Bronchial epithelial cell (primary cell): ENCODE results near the gene TMEM255B. TPM values are rescaled to one million over a fixed set of nuclear protein-coding genes. Genes with fewer than 3 reads are reported as not detected.
A peak's percentile ranks its signal among the peaks of the same experiment; 100 is the strongest.

Experiments used
- DNase-seq: peaks from one replicate; pipeline ENCODE4 v3.0.0-alpha.2; 2010; ENCODE audit warnings: low read depth
- FAIRE-seq: peaks from 2 replicates; lab custom pipeline; 2011; peaks lifted over from hg19 to GRCh38; lab: Jason Lieb, UNC
- H3K27me3 ChIP-seq: 2 replicates; pipeline ENCODE4 v1.5.1; 2011; ENCODE audit warnings: low read length; ENCODE audit not compliant: control insufficient read depth, insufficient read depth
- H3K36me3 ChIP-seq: 2 replicates; pipeline ENCODE4 v1.5.1; 2011; ENCODE audit warnings: low read length; ENCODE audit not compliant: control insufficient read depth, insufficient read depth
- H3K4me3 ChIP-seq: 2 replicates; pipeline ENCODE4 v1.5.1; 2011; ENCODE audit warnings: mild to moderate bottlenecking, low read depth, low read length, control low read depth
- total RNA-seq: library from RNA; depleted of rRNA; stranded (reverse); fragments of >200 nt; gene quantifications from 2 replicates; pipeline ENCODE4 v1.2.1, GENCODE V29; 2014
- TF ChIP-seq, protein P1 (sequence below): IDR thresholded peaks from 2 replicates; pipeline ENCODE4 v1.5.1; 2011; ENCODE audit warnings: mild to moderate bottlenecking, moderate library complexity, low read length, control low read depth, inconsistent platforms; ENCODE audit not compliant: insufficient read depth, severe bottlenecking

The TMEM255B gene
- total RNA-seq, 1 donor from 2014 or later: 5.3 TPM

DNA sequence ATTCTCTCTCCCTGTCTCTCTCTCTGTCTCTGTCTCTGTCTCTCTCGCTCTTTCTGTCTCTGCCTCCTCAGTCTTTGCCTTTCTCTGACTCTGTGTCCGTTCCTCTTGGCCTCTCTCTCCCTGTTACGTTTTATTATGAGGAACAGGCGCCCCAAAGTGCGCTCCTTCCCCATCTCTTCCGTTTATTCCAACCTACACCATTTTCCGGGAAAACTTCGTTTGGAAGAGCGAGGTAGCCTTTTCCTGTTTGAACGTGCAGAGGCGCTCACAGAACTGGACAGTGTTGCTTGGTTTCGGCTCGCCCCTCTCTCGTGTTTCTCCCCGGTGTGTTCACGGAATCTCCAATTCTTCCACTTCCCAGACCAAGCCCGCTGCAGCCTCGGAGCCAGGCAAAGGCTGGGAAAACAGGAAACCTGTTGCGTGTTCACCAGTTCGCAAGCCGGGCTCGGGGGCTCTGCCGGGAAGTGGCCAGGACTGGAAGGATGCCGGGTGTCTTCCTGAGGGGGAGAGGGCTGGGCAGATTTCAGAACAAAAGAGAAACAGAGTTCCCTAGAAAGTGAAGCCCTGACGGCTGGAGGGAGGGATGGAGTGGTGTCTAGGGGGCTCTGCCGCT lies 605 bp downstream of the TMEM255B start:
- no peaks in the 10 kb centered on the region for H3K27me3 ChIP-seq
- no peaks in the 10 kb centered on the region for H3K36me3 ChIP-seq
- H3K4me3 ChIP-seq: peak overlapping the region; percentile 52
- FAIRE-seq: no peak
- TF ChIP-seq, protein P1, sequence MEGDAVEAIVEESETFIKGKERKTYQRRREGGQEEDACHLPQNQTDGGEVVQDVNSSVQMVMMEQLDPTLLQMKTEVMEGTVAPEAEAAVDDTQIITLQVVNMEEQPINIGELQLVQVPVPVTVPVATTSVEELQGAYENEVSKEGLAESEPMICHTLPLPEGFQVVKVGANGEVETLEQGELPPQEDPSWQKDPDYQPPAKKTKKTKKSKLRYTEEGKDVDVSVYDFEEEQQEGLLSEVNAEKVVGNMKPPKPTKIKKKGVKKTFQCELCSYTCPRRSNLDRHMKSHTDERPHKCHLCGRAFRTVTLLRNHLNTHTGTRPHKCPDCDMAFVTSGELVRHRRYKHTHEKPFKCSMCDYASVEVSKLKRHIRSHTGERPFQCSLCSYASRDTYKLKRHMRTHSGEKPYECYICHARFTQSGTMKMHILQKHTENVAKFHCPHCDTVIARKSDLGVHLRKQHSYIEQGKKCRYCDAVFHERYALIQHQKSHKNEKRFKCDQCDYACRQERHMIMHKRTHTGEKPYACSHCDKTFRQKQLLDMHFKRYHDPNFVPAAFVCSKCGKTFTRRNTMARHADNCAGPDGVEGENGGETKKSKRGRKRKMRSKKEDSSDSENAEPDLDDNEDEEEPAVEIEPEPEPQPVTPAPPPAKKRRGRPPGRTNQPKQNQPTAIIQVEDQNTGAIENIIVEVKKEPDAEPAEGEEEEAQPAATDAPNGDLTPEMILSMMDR: no peak
- no peak for DNase-seq

DNA sequence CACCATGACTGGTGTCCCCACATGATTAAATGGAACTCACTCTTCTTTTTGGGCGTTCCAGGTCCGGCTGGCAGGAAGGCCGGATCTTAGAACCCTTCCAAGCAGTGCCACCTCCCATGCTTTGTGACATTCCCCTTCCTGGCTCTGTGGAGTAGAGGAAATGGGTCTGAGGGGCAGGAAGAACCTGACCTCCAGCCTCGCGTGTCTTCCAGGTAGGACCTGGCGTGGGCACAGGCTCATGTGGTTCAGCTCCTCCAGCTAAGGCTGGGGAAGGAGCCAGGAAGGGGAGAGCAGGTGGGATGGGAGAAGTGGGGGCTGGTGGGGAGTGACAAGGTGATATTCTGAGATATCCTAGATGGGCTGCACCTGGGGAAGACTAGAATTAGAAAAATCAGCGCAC lies 2.1 kb downstream of the TMEM255B start:
- H3K4me3 ChIP-seq: no peak overlapping the region

DNA sequence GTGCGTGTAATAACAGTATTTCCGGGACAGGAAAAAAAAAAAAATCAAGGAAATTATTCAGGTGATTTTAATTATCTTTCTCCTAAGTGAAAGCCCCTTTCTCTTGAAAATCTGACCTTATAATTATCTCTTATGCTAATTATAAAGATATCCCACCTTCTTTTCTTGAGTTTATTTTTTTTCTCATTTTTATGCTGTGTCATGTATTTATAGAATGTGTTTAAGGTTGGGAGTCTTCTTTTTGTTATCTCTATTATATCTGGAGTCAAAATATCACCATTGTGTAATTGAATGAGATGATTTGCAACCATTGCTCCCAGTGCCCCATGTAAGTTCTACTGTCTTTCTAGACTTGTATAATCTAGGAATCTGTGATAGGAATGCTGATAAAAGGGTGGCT lies 3.0 kb downstream of the TMEM255B start:
- Histone ChIP-seq H3K4me3 (no peak overlapping the region), H3K27me3 (no peaks in the 10 kb centered on the region), H3K36me3 (no peaks in the 10 kb centered on the region)
- DNase-seq (no peak), FAIRE-seq (no peak)
- TF ChIP-seq, protein P1: no peak

More for the DNA sequence above, 2.1 kb downstream of the TMEM255B start:
- DNase-seq: no peak
- TF ChIP-seq, protein P1: no peak
- FAIRE-seq: no peak
- Histone ChIP-seq H3K27me3 (no peaks in the 10 kb centered on the region), H3K36me3 (no peaks in the 10 kb centered on the region)

DNA sequence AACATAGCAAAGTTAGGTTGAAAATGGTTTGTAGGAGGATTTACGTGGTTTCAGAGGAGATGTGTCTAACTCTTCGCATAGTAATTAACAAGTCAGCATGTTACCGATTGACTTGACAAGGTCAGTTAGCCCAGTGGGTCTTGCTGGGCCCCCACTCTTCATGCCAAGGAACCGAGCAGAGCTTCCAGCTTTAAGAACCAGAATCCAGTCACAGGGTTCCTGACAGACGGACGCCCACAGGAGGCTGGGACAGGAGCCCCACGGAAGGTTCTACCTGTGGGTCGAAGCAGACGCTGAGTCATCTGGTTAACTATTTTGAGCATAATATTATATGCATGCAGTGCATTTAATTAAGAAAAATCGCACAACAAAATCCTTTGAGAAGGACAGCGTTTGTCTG lies 3.5 kb downstream of the TMEM255B start:
- DNase-seq (no peak), FAIRE-seq (no peak)
- no peaks in the 10 kb centered on the region for H3K36me3 ChIP-seq
- H3K27me3 ChIP-seq: no peaks in the 10 kb centered on the region
- H3K4me3 ChIP-seq: no peak overlapping the region
- TF ChIP-seq, protein P1: no peak

DNA sequence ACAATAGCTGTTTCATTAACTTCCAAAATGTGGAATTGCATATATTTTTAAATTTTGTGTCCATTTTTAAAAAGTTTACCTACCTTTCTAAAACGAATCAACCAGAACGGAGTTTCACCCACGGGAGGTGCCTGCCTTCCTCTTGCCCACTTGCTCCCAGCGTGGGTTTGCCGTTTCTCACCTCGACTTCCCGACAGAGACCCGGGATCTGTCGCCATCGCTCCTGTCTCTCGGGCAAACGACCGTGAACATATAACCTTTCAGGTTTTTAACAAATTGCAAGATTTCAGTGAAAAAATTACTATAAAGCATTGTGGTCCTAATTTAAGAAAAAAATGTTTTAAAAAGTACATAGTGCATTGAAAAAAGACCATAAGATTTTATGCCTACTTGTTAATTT lies 4.2 kb downstream of the TMEM255B start:
- TF ChIP-seq, protein P1: no peak
- DNase-seq (no peak), FAIRE-seq (no peak)
- H3K4me3 ChIP-seq: no peak overlapping the region
- no peaks in the 10 kb centered on the region for H3K27me3 ChIP-seq
- no peaks in the 10 kb centered on the region for H3K36me3 ChIP-seq
